H1 (cell line): ENCODE results near the gene DNASE2B. TPM values are rescaled to one million over a fixed set of nuclear protein-coding genes. Genes with fewer than 3 reads are reported as not detected.

Source experiments
- CTCF ChIA-PET: fragments of 300-600 bp; sonication (Branson Sonifier 250); formaldehyde crosslinking; loops from one replicate; lab custom pipeline; 2021; ENCODE audit not compliant: partially characterized antibody; lab: Charles Lee
- POLR2A ChIA-PET: fragments of 300-600 bp; sonication (Branson Sonifier 250); formaldehyde crosslinking; loops from one replicate; lab custom pipeline; 2021; ENCODE audit warnings: inconsistent platforms; ENCODE audit not compliant: partially characterized antibody; lab: Charles Lee
- DNase-seq, 2 experiments: peaks; one replicate each; pipeline versions ENCODE4 v3.0.0 to v3.0.0-alpha.2; 2010 to 2022; ENCODE audit warnings: low spot score in 2 of 2, low read depth in 1 of 2, mixed read lengths in 1 of 2
- FAIRE-seq: peaks from 2 replicates; lab custom pipeline; 2011; peaks lifted over from hg19 to GRCh38; lab: Jason Lieb, UNC
- H2AFZ ChIP-seq: 2 replicates; pipeline ENCODE4 v1.8.1; 2012; ENCODE audit warnings: low read length, inconsistent platforms
- H2AK5ac ChIP-seq: 2 replicates; pipeline ENCODE4 v1.6.1; 2013; ENCODE audit warnings: low read depth, low read length
- H2BK120ac ChIP-seq: replicated peaks from 2 replicates; pipeline ENCODE3; 2013; ENCODE audit warnings: low read depth, low read length, inconsistent platforms
- H2BK12ac ChIP-seq: 2 replicates; pipeline ENCODE4 v1.6.1; 2013; ENCODE audit warnings: low read depth, low read length
- H2BK15ac ChIP-seq: 2 replicates; pipeline ENCODE4 v1.6.1; 2013; ENCODE audit warnings: low read length
- H2BK20ac ChIP-seq: 2 replicates; pipeline ENCODE4 v1.6.1; 2013; ENCODE audit warnings: low read length
- H2BK5ac ChIP-seq: 2 replicates; pipeline ENCODE4 v1.6.1; 2013; ENCODE audit warnings: low read depth, low read length
- H3K14ac ChIP-seq: 2 replicates; pipeline ENCODE4 v1.6.1; 2013; ENCODE audit warnings: inconsistent platforms; ENCODE audit not compliant: insufficient read length
- H3K18ac ChIP-seq: 2 replicates; pipeline ENCODE4 v1.6.1; 2013; ENCODE audit warnings: low read length; ENCODE audit errors: extremely low read depth
- H3K23ac ChIP-seq: 2 replicates; pipeline ENCODE4 v1.6.1; 2013; ENCODE audit warnings: inconsistent platforms; ENCODE audit not compliant: insufficient read length
- H3K23me2 ChIP-seq: 2 replicates; pipeline ENCODE4 v1.6.1; 2013; ENCODE audit warnings: low read depth, low read length
- H3K27ac ChIP-seq: 2 replicates; pipeline ENCODE4 v1.6.1; 2011; ENCODE audit warnings: low read depth, low read length, inconsistent platforms
- H3K27me3 ChIP-seq, 4 experiments: replicated peaks in 1 of 4; 1 replicate in 1 of 4; 2 replicates in 3 of 4; pipeline versions ENCODE4 v1.6.1 to v1.8.1; 2011 to 2013; ENCODE audit warnings: low read length in 3 of 4, mild to moderate bottlenecking in 3 of 4, inconsistent platforms in 2 of 4, mixed read lengths in 2 of 4, moderate library complexity in 1 of 4; ENCODE audit not compliant: control insufficient read depth in 3 of 4, insufficient read depth in 3 of 4; ENCODE audit errors: extremely low read depth in 1 of 4
- H3K36me3 ChIP-seq, 4 experiments: 2 replicates each; pipeline versions ENCODE4 v1.6.1 to v1.8.1; 2011 to 2013; ENCODE audit warnings: mild to moderate bottlenecking in 4 of 4, low read length in 3 of 4, moderate library complexity in 2 of 4, control low read depth in 1 of 4, inconsistent platforms in 1 of 4; ENCODE audit not compliant: insufficient read depth in 4 of 4, control insufficient read depth in 2 of 4
- H3K4ac ChIP-seq: replicated peaks from 2 replicates; pipeline ENCODE3; 2013; ENCODE audit warnings: low read length, low read depth, mixed read lengths, inconsistent platforms; ENCODE audit not compliant: insufficient read length
- H3K4me1 ChIP-seq, 4 experiments: replicated peaks in 1 of 4; 1 replicate in 1 of 4; 2 replicates in 3 of 4; pipeline versions ENCODE4 v1.6.1 to v1.8.1; 2011 to 2013; ENCODE audit warnings: low read length in 3 of 4, inconsistent platforms in 2 of 4, mixed read lengths in 1 of 4; ENCODE audit not compliant: insufficient read depth in 4 of 4, control insufficient read depth in 3 of 4
- H3K4me2 ChIP-seq, 2 experiments: 2 replicates each; pipeline versions ENCODE4 v1.6.1 to v1.8.1; 2011 to 2013; ENCODE audit warnings: low read depth in 2 of 2, low read length in 2 of 2, control low read depth in 1 of 2, inconsistent platforms in 1 of 2, mild to moderate bottlenecking in 1 of 2; ENCODE audit not compliant: insufficient read depth in 1 of 2
- H3K4me3 ChIP-seq, 4 experiments: fragments of 200-600, 300-600 bp in 1 of 4; sonication (generic), shearing (Covaris generic), sonication (Bioruptor Twin) in 1 of 4; 2 replicates each; pipeline versions ENCODE4 v1.5.1 to v1.8.1; 2011 to 2016; ENCODE audit warnings: low read length in 4 of 4, low read depth in 3 of 4, control low read depth in 2 of 4, inconsistent platforms in 2 of 4, mild to moderate bottlenecking in 2 of 4, mixed read lengths in 1 of 4, moderate library complexity in 1 of 4; ENCODE audit not compliant: insufficient read depth in 2 of 4; ENCODE audit errors: extremely low read depth in 1 of 4
- H3K56ac ChIP-seq: replicated peaks from 2 replicates; pipeline ENCODE3; 2013; ENCODE audit warnings: low read depth, mild to moderate bottlenecking, mixed read lengths, low read length, inconsistent platforms; ENCODE audit not compliant: insufficient read length
- H3K79me1 ChIP-seq: 2 replicates; pipeline ENCODE4 v1.6.1; 2013; ENCODE audit warnings: low read depth, low read length, control low read depth
- H3K79me2 ChIP-seq, 2 experiments: 2 replicates each; pipeline versions ENCODE4 v1.6.1 to v1.8.1; 2012 to 2013; ENCODE audit warnings: low read length in 2 of 2, mild to moderate bottlenecking in 2 of 2, inconsistent platforms in 1 of 2; ENCODE audit not compliant: insufficient read depth in 2 of 2, control insufficient read depth in 1 of 2
- H3K9ac ChIP-seq, 4 experiments: replicated peaks in 1 of 4; 1 replicate in 1 of 4; 2 replicates in 3 of 4; pipeline versions ENCODE4 v1.6.1 to v1.8.1; 2011 to 2013; ENCODE audit warnings: low read depth in 3 of 4, low read length in 3 of 4, control low read depth in 2 of 4, mild to moderate bottlenecking in 2 of 4, moderate library complexity in 2 of 4, inconsistent platforms in 1 of 4; ENCODE audit errors: extremely low read depth in 1 of 4
- H3K9me3 ChIP-seq, 2 experiments: 2 replicates each; pipeline versions ENCODE4 v1.6.1 to v1.8.1; 2012 to 2013; ENCODE audit warnings: mild to moderate bottlenecking in 2 of 2, moderate library complexity in 2 of 2, control low read depth in 1 of 2, inconsistent platforms in 1 of 2, low read depth in 1 of 2, low read length in 1 of 2, mixed read lengths in 1 of 2; ENCODE audit not compliant: insufficient read depth in 2 of 2
- H4K20me1 ChIP-seq, 2 experiments: replicated peaks in 1 of 2; 2 replicates each; pipeline versions ENCODE3 to v1.8.1; 2011 to 2013; ENCODE audit warnings: inconsistent platforms in 2 of 2, low read length in 2 of 2, mild to moderate bottlenecking in 1 of 2; ENCODE audit not compliant: insufficient read depth in 2 of 2, control insufficient read depth in 1 of 2
- H4K5ac ChIP-seq: 2 replicates; pipeline ENCODE4 v1.6.1; 2013; ENCODE audit warnings: low read length, low read depth, mixed read lengths, inconsistent platforms; ENCODE audit not compliant: insufficient read length
- H4K8ac ChIP-seq: 2 replicates; pipeline ENCODE4 v1.8.0; 2013; ENCODE audit warnings: mild to moderate bottlenecking, moderate library complexity, low read length, inconsistent platforms; ENCODE audit not compliant: insufficient read depth; ENCODE audit errors: extremely low read depth
- H4K91ac ChIP-seq: replicated peaks from 2 replicates; pipeline ENCODE3; 2013; ENCODE audit warnings: low read length, mixed read lengths, inconsistent platforms; ENCODE audit not compliant: insufficient read length
- CHD1 ChIP-seq: IDR thresholded peaks from 2 replicates; pipeline ENCODE4 v1.6.1; 2012; ENCODE audit warnings: low read depth, low read length, improper control_type of control experiment
- TCF12 ChIP-seq: IDR thresholded peaks from 2 replicates; pipeline ENCODE4 v1.6.1; 2011; ENCODE audit warnings: low read depth, mild to moderate bottlenecking, low read length
- TEAD4 ChIP-seq: IDR thresholded peaks from 2 replicates; pipeline ENCODE4 v1.6.1; 2012; ENCODE audit warnings: low read depth, low read length, inconsistent platforms, mixed read lengths
- WGBS, 2 experiments: shearing (Covaris generic) in 1 of 2; methylation state at CpG; one replicate each; pipeline versions ENCODE4 v1.1.6 to v1.1.7; 2013 to 2015; ENCODE audit warnings: low lambda C conversion rate in 2 of 2, mixed read lengths in 2 of 2, inconsistent platforms in 1 of 2, low coverage in 1 of 2, missing lambda C conversion rate in 1 of 2; ENCODE audit not compliant: insufficient replicate concordance in 2 of 2, insufficient coverage in 1 of 2, insufficient read length in 1 of 2; ENCODE audit errors: extremely low coverage in 1 of 2, missing lambda C conversion rate in 1 of 2; 5-methylcytosine and 5-hydroxymethylcytosine counted together
- polyA plus RNA-seq, 7 experiments: library from polyadenylated mRNA; depleted of rRNA in 3 of 7; stranded (reverse) in 5 of 7; unstranded in 2 of 7; fragments of >200 nt in 5 of 7; fragments of 200-250 nt in 2 of 7; gene quantifications; 1 replicate in 5 of 7; 2 replicates in 1 of 7; 4 replicates in 1 of 7; pipeline versions ENCODE4 v1.2.1 to v1.2.3, GENCODE V29; 2011 to 2013; ENCODE audit warnings: missing spikeins in 2 of 7, mixed read lengths in 2 of 7
- total RNA-seq: library from RNA; stranded (reverse); fragmentation: NEBNext Ultra II Directional; extraction: Animal tissue kit (Norgen Biotek cat#: 25700); gene quantifications from 2 replicates; pipeline ENCODE4 v1.2.1, GENCODE V29; 2021

Gene DNASE2B
- total and polyA plus RNA-seq, 2 of the 8 experiments (the other 6 are each of a cell fraction or from before 2014, with no cell fraction given), result not detected

GRCh38 chr1:84376000-84376910 lies 22.0 kb upstream of the DNASE2B start:
- Histone ChIP-seq H2BK20ac (no peak overlapping the region), H3K4me2 (no peak overlapping the region), H2BK15ac (no peak overlapping the region), H3K18ac (no peak overlapping the region), H2AFZ (no peak overlapping the region), H4K20me1 (no peaks in the 10 kb centered on the region), H2AK5ac (no peak overlapping the region), H3K56ac (no peak overlapping the region), H3K9ac (no peak overlapping the region), H4K5ac (no peak overlapping the region), H3K4ac (no peak overlapping the region), H4K8ac (no peak overlapping the region), H3K79me2 (no peaks in the 10 kb centered on the region), H3K23me2 (no peaks in the 10 kb centered on the region), H3K27ac (no peak overlapping the region), H3K4me1 (peaks cover 0 to 2% (median 0%) of the 10 kb centered on the region in 4 experiments; a peak in 2 of 7 replicates), H3K36me3 (no peaks in the 10 kb centered on the region; a peak in 1 of 8 replicates), H3K23ac (no peak overlapping the region), H3K9me3 (no peaks in the 10 kb centered on the region), H2BK120ac (no peak overlapping the region), H2BK12ac (no peak overlapping the region), H4K91ac (no peak overlapping the region), H3K4me3 (no peak overlapping the region), H3K27me3 (no peaks in the 10 kb centered on the region), H3K14ac (no peak overlapping the region), H3K79me1 (no peaks in the 10 kb centered on the region), H2BK5ac (no peak overlapping the region)
- no peak for TF ChIP-seq TEAD4
- TF ChIP-seq CHD1, result no peak
- no peak for TF ChIP-seq TCF12
- FAIRE-seq (no peak), DNase-seq (no peak)
- 90% methylated on average over 7 of the region's 7 CpGs; no CpG with 5 or more reads in 1 of the 2 experiments for WGBS, 2 experiments
- POLR2A ChIA-PET, result no interaction called here
- CTCF ChIA-PET, result interaction anchor here (0.6 to 1.9 kb wide), 3 partner anchors 10 to 1918 kb away, joined by 3 to 5 read pairs (median 3); no protein-coding TSS in a partner anchor
